Measurements from ENCODE around the gene GCNT4. TPM values are rescaled to one million over a fixed set of nuclear protein-coding genes. Genes with fewer than 3 reads are reported as not detected.

The GCNT4 gene
- polyA plus RNA-seq, 1 of the 3 experiments (the other 2 are of a cell fraction), result 0.02 TPM

- H3K4me3 ChIP-seq (ENCODE audit: low read depth in 2 of 2, low read length in 1 of 2), result no peak overlapping the region
- DNase-seq, result peak; percentile 56
- no peak overlapping the region for H3K4me2 ChIP-seq
- H3K79me2 ChIP-seq (ENCODE audit: insufficient read depth), result no peaks in the 10 kb centered on the region
- 45% methylated on average over 10 of the region's 11 CpGs for WGBS (ENCODE audit: low lambda C conversion rate)
- H3K27ac ChIP-seq (ENCODE audit: low read depth in 2 of 2, low read length in 1 of 2), result no peak overlapping the region
- no peaks in the 10 kb centered on the region for H3K9me2 ChIP-seq
- H3K36me3 ChIP-seq (replicated peaks in 1 of 2; ENCODE audit: control insufficient read depth in 1 of 2, insufficient read depth in 2 of 2, low read length in 1 of 2), result no peaks in the 10 kb centered on the region
- no peak overlapping the region for H2AFZ ChIP-seq (ENCODE audit: low read depth)
- H3K9me3 ChIP-seq, result no peaks in the 10 kb centered on the region
- TF ChIP-seq JUND (IDR thresholded peaks at IDR 0.05) (no peak), ELF1 (IDR thresholded peaks at IDR 0.05) (no peak), GATA2 (CRISPR knock-in tag; IDR thresholded peaks at IDR 0.05) (no peak), ZBTB33 (IDR thresholded peaks at IDR 0.05; ENCODE audit: borderline replicate concordance, low read depth) (no peak), NFIC (IDR thresholded peaks at IDR 0.05; ENCODE audit: borderline replicate concordance) (no peak), SMC3 (IDR thresholded peaks at IDR 0.05; ENCODE audit: low read depth, low read length) (peak; percentile 70), NRF1 (IDR thresholded peaks at IDR 0.05; ENCODE audit: low read depth, low read length) (no peak), TAF1 (IDR thresholded peaks at IDR 0.05; ENCODE audit: borderline replicate concordance, low read depth, low read length) (no peak), SIN3A (IDR thresholded peaks at IDR 0.05; ENCODE audit: borderline replicate concordance, low read depth, low read length) (no peak), YY1 (IDR thresholded peaks at IDR 0.05; ENCODE audit: low read depth) (no peak), USF2 (IDR thresholded peaks at IDR 0.05; ENCODE audit: borderline replicate concordance, low read depth, low read length) (no peak), RAD21 (IDR thresholded peaks at IDR 0.05; ENCODE audit: low read length) (peak; percentile 61), IRF3 (IDR thresholded peaks at IDR 0.05; ENCODE audit: low read depth, low read length) (no peak), RCOR1 (IDR thresholded peaks at IDR 0.05; ENCODE audit: low read length) (no peak), USF1 (IDR thresholded peaks at IDR 0.05; ENCODE audit: borderline replicate concordance, low read depth) (no peak), TEAD4 (IDR thresholded peaks at IDR 0.05; ENCODE audit: borderline replicate concordance, insufficient read depth) (no peak), CTCF (IDR thresholded peaks at IDR 0.05) (peak; percentile 75), FOSL2 (IDR thresholded peaks at IDR 0.05; ENCODE audit: borderline replicate concordance, low read depth) (no peak)
- no peaks in the 10 kb centered on the region for H3K27me3 ChIP-seq (ENCODE audit: insufficient read depth)
- H4K20me1 ChIP-seq (ENCODE audit: insufficient read depth), result no peaks in the 10 kb centered on the region
- ChIA-PET CTCF (interaction anchor here (0.8 to 2.5 kb wide), 22 partner anchors 9 to 1533 kb away, joined by 3 to 17 read pairs (median 4); partner anchors contain the start of genes ANKRD31 and HMGCR), POLR2A (no interaction called here)
- H3K4me1 ChIP-seq (ENCODE audit: control insufficient read depth in 1 of 2, insufficient read depth in 2 of 2, low read depth in 1 of 2, low read length in 1 of 2), result peaks cover 0 to 5% of the 10 kb centered on the region in 2 experiments; a peak in 1 of 4 replicates
- H3K9ac ChIP-seq, result no peak overlapping the region
- H3F3A ChIP-seq (replicated peaks; ENCODE audit: insufficient read depth), result peaks cover 11% of the 10 kb centered on the region
Measured at GRCh38 chr5:75049456-75050351, 2.7 kb downstream of the GCNT4 start.
